Keratinocyte (primary cell): ENCODE measurements around the gene ZBP1. TPM values are rescaled to one million over a fixed set of nuclear protein-coding genes. Genes with fewer than 3 reads are reported as not detected.

Source experiments
- DNase-seq: peaks from one replicate; pipeline ENCODE4 v3.0.0-alpha.2; 2011; ENCODE audit warnings: low read depth, missing footprints, low spot score
- FAIRE-seq: peaks from 2 replicates; lab custom pipeline; 2011; peaks lifted over from hg19 to GRCh38; lab: Jason Lieb, UNC
- H2AFZ ChIP-seq: 2 replicates; pipeline ENCODE4 v1.6.0; 2012; ENCODE audit warnings: low read length, control low read depth, inconsistent platforms; ENCODE audit not compliant: control insufficient read depth
- H3K27ac ChIP-seq: 2 replicates; pipeline ENCODE4 v1.5.1; 2011; ENCODE audit warnings: low read length; ENCODE audit not compliant: control insufficient read depth, insufficient read depth
- H3K27me3 ChIP-seq: 3 replicates; pipeline ENCODE4 v1.6.0; 2011; ENCODE audit warnings: low read length; ENCODE audit not compliant: control insufficient read depth, insufficient read depth; ENCODE audit errors: extremely low read depth
- H3K36me3 ChIP-seq, 2 experiments: 2 replicates in 1 of 2; 3 replicates in 1 of 2; pipeline ENCODE4 v1.5.1; 2011; ENCODE audit warnings: low read length in 2 of 2, mild to moderate bottlenecking in 1 of 2; ENCODE audit not compliant: control insufficient read depth in 2 of 2, insufficient read depth in 2 of 2; ENCODE audit errors: extremely low read depth in 1 of 2
- H3K4me1 ChIP-seq: 3 replicates; pipeline ENCODE4 v1.5.1; 2011; ENCODE audit warnings: low read length; ENCODE audit not compliant: control insufficient read depth, insufficient read depth; ENCODE audit errors: extremely low read depth
- H3K4me2 ChIP-seq: 3 replicates; pipeline ENCODE4 v1.6.0; 2011; ENCODE audit warnings: low read depth, low read length; ENCODE audit not compliant: control insufficient read depth, insufficient read depth; ENCODE audit errors: extremely low read depth
- H3K4me3 ChIP-seq, 3 experiments: fragments of 200-600 bp in 1 of 3; sonication (generic) in 1 of 3; 2 replicates in 2 of 3; 3 replicates in 1 of 3; pipeline ENCODE4 v1.5.1; 2011 to 2016; ENCODE audit warnings: low read length in 3 of 3, mild to moderate bottlenecking in 3 of 3, control low read depth in 2 of 3, inconsistent platforms in 1 of 3, low read depth in 1 of 3, mixed read lengths in 1 of 3, mixed run types in 1 of 3, moderate library complexity in 1 of 3; ENCODE audit not compliant: control insufficient read depth in 2 of 3, insufficient read depth in 2 of 3; ENCODE audit errors: extremely low read depth in 1 of 3
- H3K79me2 ChIP-seq: 2 replicates; pipeline ENCODE4 v1.6.0; 2012; ENCODE audit warnings: low read length; ENCODE audit not compliant: control insufficient read depth, insufficient read depth
- H3K9ac ChIP-seq: 3 replicates; pipeline ENCODE4 v1.6.0; 2011; ENCODE audit warnings: low read length; ENCODE audit not compliant: control insufficient read depth, insufficient read depth; ENCODE audit errors: extremely low read depth
- H3K9me1 ChIP-seq: 3 replicates; pipeline ENCODE4 v1.6.0; 2011; ENCODE audit warnings: low read length; ENCODE audit not compliant: control insufficient read depth, insufficient read depth; ENCODE audit errors: extremely low read depth
- H3K9me3 ChIP-seq: 2 replicates; pipeline ENCODE4 v1.5.1; 2012; ENCODE audit warnings: low read depth, low read length; ENCODE audit not compliant: control insufficient read depth
- H4K20me1 ChIP-seq: 3 replicates; pipeline ENCODE4 v1.6.0; 2011; ENCODE audit warnings: low read length; ENCODE audit not compliant: control insufficient read depth, insufficient read depth; ENCODE audit errors: extremely low read depth
- CTCF ChIP-seq, 3 experiments: IDR thresholded peaks in 1 of 3; conservative IDR thresholded peaks in 1 of 3; optimal IDR thresholded peaks in 1 of 3; 2 replicates in 2 of 3; 3 replicates in 1 of 3; pipeline versions ENCODE3 to v1.5.1; 2011; ENCODE audit warnings: low read length in 3 of 3, mild to moderate bottlenecking in 3 of 3, moderate library complexity in 2 of 3, control low read depth in 1 of 3, inconsistent platforms in 1 of 3; ENCODE audit not compliant: insufficient read depth in 2 of 3; ENCODE audit errors: extremely low read depth in 1 of 3
- EZH2 ChIP-seq: IDR thresholded peaks from one replicate; pipeline ENCODE4 v1.6.1; 2012; ENCODE audit warnings: inconsistent platforms, mild to moderate bottlenecking, low read length, moderate library complexity
- dilution Hi-C: fragments of 300-500 bp; cut with MboI; formaldehyde crosslinking; loops from one replicate; pipeline ENCODE4 v1.7.0; 2020; ENCODE audit warnings: low sequenced_read_pairs; ENCODE audit not compliant: extremely low pct_ligation_motif_present
- polyA plus RNA-seq, 5 experiments: library from polyadenylated mRNA; depleted of rRNA in 3 of 5; stranded (reverse) in 3 of 5; stranded (forward) in 1 of 5; unstranded in 1 of 5; fragments of >200 nt; gene quantifications; 1 replicate in 1 of 5; 2 replicates in 3 of 5; 3 replicates in 1 of 5; pipeline versions ENCODE4 v1.2.1 to v1.2.3, GENCODE V29; 2011 to 2012; ENCODE audit warnings: missing spikeins in 2 of 5, low read depth in 1 of 5, low replicate concordance in 1 of 5

Gene ZBP1
- polyA plus RNA-seq, 1 donor (not counting 4 experiments of a cell fraction or from before 2014, with no cell fraction given), result 0.08 TPM

GRCh38 chr20:57657535-57658446 lies 37.6 kb upstream of the ZBP1 start:
- Histone ChIP-seq H3K4me2 (peak overlapping the region; percentile 20), H4K20me1 (peaks cover 53% of the 10 kb centered on the region), H3K79me2 (peaks cover 59% of the 10 kb centered on the region), H3K9me3 (no peaks in the 10 kb centered on the region), H3K27ac (peak overlapping the region; percentile 11), H2AFZ (no peak overlapping the region), H3K27me3 (no peaks in the 10 kb centered on the region), H3K9ac (peak overlapping the region; percentile 37), H3K4me3 (no peak overlapping the region), H3K36me3 (peaks cover 43 to 53% of the 10 kb centered on the region in 2 experiments), H3K4me1 (peaks cover 30% of the 10 kb centered on the region), H3K9me1 (peaks cover 7% of the 10 kb centered on the region)
- DNase-seq (peak; percentile 73), FAIRE-seq (peak; percentile 23)
- no peak for TF ChIP-seq EZH2
- no peak for TF ChIP-seq CTCF (optimal IDR thresholded peaks at IDR 0.05 in 1 of 3, IDR thresholded peaks at IDR 0.05 in 1 of 3, conservative IDR thresholded peaks at IDR 0.05 in 1 of 3; ENCODE audit: extremely low read depth in 1 of 3, insufficient read depth in 2 of 3, low read length in 3 of 3)
- dilution Hi-C loops, result no loop called here

- peak overlapping the region; percentile 11 for H3K27ac ChIP-seq
- dilution Hi-C loops, result no loop called here
- H3K79me2 ChIP-seq, result peaks cover 51% of the 10 kb centered on the region
These were observed 36.8 kb upstream of the ZBP1 start for GRCh38 chr20:57656821-57657534.

More at GRCh38 chr20:57656821-57657534, 36.8 kb upstream of the ZBP1 start:
- Histone ChIP-seq H3K9ac (peak overlapping the region; percentile 37), H3K9me1 (peaks cover 7% of the 10 kb centered on the region), H4K20me1 (peaks cover 49% of the 10 kb centered on the region), H3K4me1 (peaks cover 30% of the 10 kb centered on the region), H3K4me3 (no peak overlapping the region), H3K4me2 (no peak overlapping the region), H3K36me3 (peaks cover 47 to 55% of the 10 kb centered on the region in 2 experiments), H3K9me3 (no peaks in the 10 kb centered on the region), H3K27me3 (no peaks in the 10 kb centered on the region), H2AFZ (no peak overlapping the region)
- no peak for FAIRE-seq
- TF ChIP-seq CTCF (optimal IDR thresholded peaks at IDR 0.05 in 1 of 3, IDR thresholded peaks at IDR 0.05 in 1 of 3, conservative IDR thresholded peaks at IDR 0.05 in 1 of 3; ENCODE audit: extremely low read depth in 1 of 3, insufficient read depth in 2 of 3, low read length in 3 of 3) (no peak), EZH2 (no peak)
- DNase-seq, result no peak
